ENCODE results near the gene DCANP1. TPM values are rescaled to one million over a fixed set of nuclear protein-coding genes. Genes with fewer than 3 reads are reported as not detected.

The DCANP1 gene
- total and polyA plus RNA-seq, 2 of the 13 experiments (the other 11 are each of a cell fraction or from before 2014, with no cell fraction given): not detected

GRCh38 chr5:135491552-135492318, 44.6 kb upstream of the DCANP1 start:
- FAIRE-seq: peak; percentile 57
- CTCF ChIA-PET (ENCODE audit: low intra/inter-chr PET ratio, low total read pairs): no interaction called here
- TF ChIP-seq TSC22D2 (CRISPR knock-in tag; IDR thresholded peaks at IDR 0.05; ENCODE audit: borderline replicate concordance) (no peak), ZNF841 (CRISPR knock-in tag; IDR thresholded peaks at IDR 0.05; ENCODE audit: borderline replicate concordance) (no peak), NR2C2 (CRISPR knock-in tag; IDR thresholded peaks at IDR 0.05; ENCODE audit: borderline replicate concordance) (no peak), ZFX (CRISPR knock-in tag; IDR thresholded peaks at IDR 0.05; ENCODE audit: low read depth) (peak; percentile 50; the same call in 1 of the 2 replicates), ZNF687 (CRISPR knock-in tag; IDR thresholded peaks at IDR 0.05) (peak; percentile 54; the same call in 1 of the 2 replicates), ZNF816 (CRISPR knock-in tag; IDR thresholded peaks at IDR 0.05; ENCODE audit: borderline replicate concordance) (no peak), SMYD3 (CRISPR knock-in tag; IDR thresholded peaks at IDR 0.05) (no peak), PBX2 (CRISPR knock-in tag; IDR thresholded peaks at IDR 0.05) (0 out of 2 replicates have a peak, but pooled peaks have one; percentile 39), RBM39 (IDR thresholded peaks at IDR 0.05; ENCODE audit: low read depth, low read length, poor library complexity, severe bottlenecking) (peak; percentile 57), FOXA1 (IDR thresholded peaks at IDR 0.05) (no peak), FOXA1 (CRISPR knock-in tag; IDR thresholded peaks at IDR 0.05) (peak; percentile 80), CBX5 (CRISPR knock-in tag; IDR thresholded peaks at IDR 0.05; ENCODE audit: borderline replicate concordance) (no peak), MEIS1 (CRISPR knock-in tag; IDR thresholded peaks at IDR 0.05; ENCODE audit: borderline replicate concordance) (peak; percentile 41; the same call in 1 of the 2 replicates), MAZ (IDR thresholded peaks at IDR 0.05; ENCODE audit: borderline replicate concordance, low read depth, low read length) (no peak), MAZ (CRISPR knock-in tag; IDR thresholded peaks at IDR 0.05; ENCODE audit: low read depth) (0 out of 2 replicates have a peak, but pooled peaks have one; percentile 33), EP300 (IDR thresholded peaks at IDR 0.05; ENCODE audit: low read depth in 2 of 2, low read length in 2 of 2) (peak in 1 of 2 experiments; percentile 13; a peak in 1 of 4 replicates), EP300 (CRISPR knock-in tag; IDR thresholded peaks at IDR 0.05; ENCODE audit: borderline replicate concordance) (no peak)

More at GRCh38 chr5:135491552-135492318, 44.6 kb upstream of the DCANP1 start:
- Histone ChIP-seq H3K4me3 (replicated peaks in 1 of 3; ENCODE audit: insufficient read depth in 1 of 3, low read depth in 2 of 3, low read length in 3 of 3) (peak overlapping the region; percentile 18 to 60 (median 26); a peak in 3 of 6 replicates), H3K9ac (ENCODE audit: insufficient read depth, low read depth, low read length) (no peak overlapping the region), H3K4me2 (ENCODE audit: low read depth, low read length) (peak overlapping the region; percentile 52), H3K9me3 (ENCODE audit: low read length) (no peaks in the 10 kb centered on the region), H3K36me3 (replicated peaks in 1 of 2; ENCODE audit: control insufficient read depth in 1 of 2, insufficient read depth in 2 of 2, low read length in 2 of 2) (no peaks in the 10 kb centered on the region), H3K4me1 (ENCODE audit: insufficient read depth, low read length) (peaks cover 65% of the 10 kb centered on the region), H4K20me1 (ENCODE audit: insufficient read depth, low read length) (no peaks in the 10 kb centered on the region), H3K27ac (ENCODE audit: extremely low read length, insufficient read depth, low read length) (no peak overlapping the region), H2AFZ (ENCODE audit: low read length) (no peak overlapping the region), H3K27me3 (ENCODE audit: control insufficient read depth in 1 of 2, insufficient read depth in 2 of 2, low read length in 2 of 2) (peaks cover 0 to 21% of the 10 kb centered on the region in 2 experiments; a peak in 3 of 5 replicates), H3K79me2 (ENCODE audit: insufficient read depth, low read length) (no peaks in the 10 kb centered on the region)
- POLR2A ChIA-PET: interaction anchor here (2.2 kb wide), 1 partner anchor 9 kb away, joined by 6 read pairs; no protein-coding TSS in a partner anchor
- no TSS peak for BruUV-seq (replicated peaks)
- peak; percentile 43 for ATAC-seq
- peak; percentile 47 for DNase-seq (ENCODE audit: low spot score)
- 2% methylated on average over 5 of the region's 40 CpGs for WGBS (ENCODE audit: low lambda C conversion rate)
- intact Hi-C loops (cut with micrococcal nuclease; ENCODE audit: unreplicated experiment) (no loop called here), in situ Hi-C loops (cut with HindIII; ENCODE audit: extremely low pct_ligation_motif_present, low pct_unique_long_range_greater_than_20kb) (no loop called here)

Data from HepG2 (cell line).